NB4 (cell line): Measurements from ENCODE around the gene GALNT14.

Source experiments
- DNase-seq: peaks from one replicate; pipeline ENCODE4 v3.0.0; 2010; ENCODE audit warnings: low read depth
- H3K4me3 ChIP-seq: one replicate; pipeline ENCODE4 v1.5.1; 2011; ENCODE audit warnings: mild to moderate bottlenecking, low read depth, low read length, moderate library complexity
- CTCF ChIP-seq: IDR thresholded peaks from one replicate; pipeline ENCODE4 v1.5.1; 2012; ENCODE audit warnings: low read depth, low read length
- MAX ChIP-seq: IDR thresholded peaks from 2 replicates; pipeline ENCODE4 v1.6.1; 2011; ENCODE audit warnings: low read depth, low read length
- MYC ChIP-seq: IDR thresholded peaks from 2 replicates; pipeline ENCODE4 v1.6.1; 2011; ENCODE audit warnings: low read depth, low read length
- POLR2A ChIP-seq: IDR thresholded peaks from 2 replicates; pipeline ENCODE4 v1.6.1; 2011; ENCODE audit warnings: mild to moderate bottlenecking; ENCODE audit not compliant: insufficient read length; ENCODE audit errors: extremely low read depth

The GALNT14 gene

GRCh38 chr2:30994227-30995056 lies 143.8 kb downstream of the GALNT14 start:
- DNase-seq = peak; percentile 70
- TF ChIP-seq POLR2A = no peak
- TF ChIP-seq CTCF = no peak
- TF ChIP-seq MYC = no peak
- TF ChIP-seq MAX = no peak
- H3K4me3 ChIP-seq = no peak overlapping the region

- no peak overlapping the region for H3K4me3 ChIP-seq
- no peak for DNase-seq
- TF ChIP-seq POLR2A (no peak), MAX (no peak), CTCF (no peak), MYC (no peak)
These were observed 145.5 kb downstream of the GALNT14 start for GRCh38 chr2:30992781-30993180.

GRCh38 chr2:30990671-30991070 lies 147.6 kb downstream of the GALNT14 start:
- H3K4me3 ChIP-seq = no peak overlapping the region
- TF ChIP-seq CTCF = no peak
- no peak for TF ChIP-seq POLR2A
- no peak for TF ChIP-seq MYC
- DNase-seq = no peak

- no peak for DNase-seq
- no peak overlapping the region for H3K4me3 ChIP-seq
- no peak for TF ChIP-seq MYC
- no peak for TF ChIP-seq POLR2A
- no peak for TF ChIP-seq MAX
- no peak for TF ChIP-seq CTCF
These were observed 148.1 kb downstream of the GALNT14 start for GRCh38 chr2:30990176-30990575.

GRCh38 chr2:30989746-30990145 lies 148.5 kb downstream of the GALNT14 start:
- DNase-seq = no peak
- no peak for TF ChIP-seq CTCF
- TF ChIP-seq MYC = no peak
- TF ChIP-seq POLR2A = no peak
- no peak for TF ChIP-seq MAX
- no peak overlapping the region for H3K4me3 ChIP-seq

- no peak for TF ChIP-seq MAX
- no peak for TF ChIP-seq POLR2A
- no peak for TF ChIP-seq CTCF
- no peak for TF ChIP-seq MYC
These were observed 150.7 kb downstream of the GALNT14 start for GRCh38 chr2:30987566-30987965.

More at GRCh38 chr2:30987566-30987965, 150.7 kb downstream of the GALNT14 start:
- DNase-seq = no peak
- no peak overlapping the region for H3K4me3 ChIP-seq
